ENCODE measurements around the gene OR5AR1.
A peak's percentile ranks its signal among the peaks of the same experiment; 100 is the strongest.

Gene OR5AR1

GRCh38 chr11:56663386-56663785 is at the start of gene OR5AR1:
Gene OR5AR1 (plus strand): TSS chr11:56663686. CDS start chr11:56663686, 0 bp downstream.
- no peak within 1 kb of the TSS for H3K4me3 ChIP-seq (ENCODE audit: low read depth, low read length)
- no peak for DNase-seq (ENCODE audit: low read depth)
- no peak for TF ChIP-seq CTCF (IDR thresholded peaks at IDR 0.05; ENCODE audit: low read depth, low read length, missing control alignments)

GRCh38 chr11:56624661-56625110 is 38.8 kb upstream of the OR5AR1 start:
- DNase-seq (ENCODE audit: low read depth) = no peak
- peak; percentile 15 for TF ChIP-seq CTCF (IDR thresholded peaks at IDR 0.05; ENCODE audit: low read depth, low read length, missing control alignments)
- H3K4me3 ChIP-seq (ENCODE audit: low read depth, low read length) = no peak overlapping the region

GRCh38 chr11:56625946-56626345 is 37.5 kb upstream of the OR5AR1 start:
- no peak for DNase-seq (ENCODE audit: low read depth)
- no peak for TF ChIP-seq CTCF (IDR thresholded peaks at IDR 0.05; ENCODE audit: low read depth, low read length, missing control alignments)
- no peak overlapping the region for H3K4me3 ChIP-seq (ENCODE audit: low read depth, low read length)

- H3K4me3 ChIP-seq (ENCODE audit: low read depth, low read length) = no peak overlapping the region
- no peak for DNase-seq (ENCODE audit: low read depth)
- no peak for TF ChIP-seq CTCF (IDR thresholded peaks at IDR 0.05; ENCODE audit: low read depth, low read length, missing control alignments)
These were observed 31.2 kb upstream of the OR5AR1 start for GRCh38 chr11:56632329-56632728.

- TF ChIP-seq CTCF (IDR thresholded peaks at IDR 0.05; ENCODE audit: low read depth, low read length, missing control alignments) = no peak
- no peak overlapping the region for H3K4me3 ChIP-seq (ENCODE audit: low read depth, low read length)
- DNase-seq (ENCODE audit: low read depth) = no peak
These were observed 26.6 kb upstream of the OR5AR1 start for GRCh38 chr11:56636861-56637260.

- no peak overlapping the region for H3K4me3 ChIP-seq (ENCODE audit: low read depth, low read length)
- no peak for TF ChIP-seq CTCF (IDR thresholded peaks at IDR 0.05; ENCODE audit: low read depth, low read length, missing control alignments)
- no peak for DNase-seq (ENCODE audit: low read depth)
These were observed 26.0 kb upstream of the OR5AR1 start for GRCh38 chr11:56637500-56637899.

- H3K4me3 ChIP-seq (ENCODE audit: low read depth, low read length) = no peak within 1 kb of the TSS
- DNase-seq (ENCODE audit: low read depth) = no peak
- no peak for TF ChIP-seq CTCF (IDR thresholded peaks at IDR 0.05; ENCODE audit: low read depth, low read length, missing control alignments)
These were observed 21.1 kb upstream of the OR5AR1 start, which contains the start of gene OR5AP2 for GRCh38 chr11:56642339-56642738. Gene OR5AP2 (minus strand): TSS chr11:56642439. CDS start chr11:56642439, 0 bp downstream.

All from GM12864 (cell line).